Keratinocyte (primary cell): ENCODE data around the gene RNU6-1. TPM values are rescaled to one million over a fixed set of nuclear protein-coding genes. Genes with fewer than 3 reads are reported as not detected.

Experiments used
- DNase-seq: peaks from one replicate; pipeline ENCODE4 v3.0.0-alpha.2; 2011; ENCODE audit warnings: low read depth, missing footprints, low spot score
- FAIRE-seq: peaks from 2 replicates; lab custom pipeline; 2011; peaks lifted over from hg19 to GRCh38; lab: Jason Lieb, UNC
- H2AFZ ChIP-seq: 2 replicates; pipeline ENCODE4 v1.6.0; 2012; ENCODE audit warnings: low read length, control low read depth, inconsistent platforms; ENCODE audit not compliant: control insufficient read depth
- H3K27ac ChIP-seq: 2 replicates; pipeline ENCODE4 v1.5.1; 2011; ENCODE audit warnings: low read length; ENCODE audit not compliant: control insufficient read depth, insufficient read depth
- H3K27me3 ChIP-seq: 3 replicates; pipeline ENCODE4 v1.6.0; 2011; ENCODE audit warnings: low read length; ENCODE audit not compliant: control insufficient read depth, insufficient read depth; ENCODE audit errors: extremely low read depth
- H3K36me3 ChIP-seq, 2 experiments: 2 replicates in 1 of 2; 3 replicates in 1 of 2; pipeline ENCODE4 v1.5.1; 2011; ENCODE audit warnings: low read length in 2 of 2, mild to moderate bottlenecking in 1 of 2; ENCODE audit not compliant: control insufficient read depth in 2 of 2, insufficient read depth in 2 of 2; ENCODE audit errors: extremely low read depth in 1 of 2
- H3K4me1 ChIP-seq: 3 replicates; pipeline ENCODE4 v1.5.1; 2011; ENCODE audit warnings: low read length; ENCODE audit not compliant: control insufficient read depth, insufficient read depth; ENCODE audit errors: extremely low read depth
- H3K4me2 ChIP-seq: 3 replicates; pipeline ENCODE4 v1.6.0; 2011; ENCODE audit warnings: low read depth, low read length; ENCODE audit not compliant: control insufficient read depth, insufficient read depth; ENCODE audit errors: extremely low read depth
- H3K4me3 ChIP-seq, 3 experiments: fragments of 200-600 bp in 1 of 3; sonication (generic) in 1 of 3; 2 replicates in 2 of 3; 3 replicates in 1 of 3; pipeline ENCODE4 v1.5.1; 2011 to 2016; ENCODE audit warnings: low read length in 3 of 3, mild to moderate bottlenecking in 3 of 3, control low read depth in 2 of 3, inconsistent platforms in 1 of 3, low read depth in 1 of 3, mixed read lengths in 1 of 3, mixed run types in 1 of 3, moderate library complexity in 1 of 3; ENCODE audit not compliant: control insufficient read depth in 2 of 3, insufficient read depth in 2 of 3; ENCODE audit errors: extremely low read depth in 1 of 3
- H3K79me2 ChIP-seq: 2 replicates; pipeline ENCODE4 v1.6.0; 2012; ENCODE audit warnings: low read length; ENCODE audit not compliant: control insufficient read depth, insufficient read depth
- H3K9ac ChIP-seq: 3 replicates; pipeline ENCODE4 v1.6.0; 2011; ENCODE audit warnings: low read length; ENCODE audit not compliant: control insufficient read depth, insufficient read depth; ENCODE audit errors: extremely low read depth
- H3K9me1 ChIP-seq: 3 replicates; pipeline ENCODE4 v1.6.0; 2011; ENCODE audit warnings: low read length; ENCODE audit not compliant: control insufficient read depth, insufficient read depth; ENCODE audit errors: extremely low read depth
- H3K9me3 ChIP-seq: 2 replicates; pipeline ENCODE4 v1.5.1; 2012; ENCODE audit warnings: low read depth, low read length; ENCODE audit not compliant: control insufficient read depth
- H4K20me1 ChIP-seq: 3 replicates; pipeline ENCODE4 v1.6.0; 2011; ENCODE audit warnings: low read length; ENCODE audit not compliant: control insufficient read depth, insufficient read depth; ENCODE audit errors: extremely low read depth
- CTCF ChIP-seq, 3 experiments: IDR thresholded peaks in 1 of 3; conservative IDR thresholded peaks in 1 of 3; optimal IDR thresholded peaks in 1 of 3; 2 replicates in 2 of 3; 3 replicates in 1 of 3; pipeline versions ENCODE3 to v1.5.1; 2011; ENCODE audit warnings: low read length in 3 of 3, mild to moderate bottlenecking in 3 of 3, moderate library complexity in 2 of 3, control low read depth in 1 of 3, inconsistent platforms in 1 of 3; ENCODE audit not compliant: insufficient read depth in 2 of 3; ENCODE audit errors: extremely low read depth in 1 of 3
- EZH2 ChIP-seq: IDR thresholded peaks from one replicate; pipeline ENCODE4 v1.6.1; 2012; ENCODE audit warnings: inconsistent platforms, mild to moderate bottlenecking, low read length, moderate library complexity
- dilution Hi-C: fragments of 300-500 bp; cut with MboI; formaldehyde crosslinking; loops from one replicate; pipeline ENCODE4 v1.7.0; 2020; ENCODE audit warnings: low sequenced_read_pairs; ENCODE audit not compliant: extremely low pct_ligation_motif_present
- polyA plus RNA-seq, 5 experiments: library from polyadenylated mRNA; depleted of rRNA in 3 of 5; stranded (reverse) in 3 of 5; stranded (forward) in 1 of 5; unstranded in 1 of 5; fragments of >200 nt; gene quantifications; 1 replicate in 1 of 5; 2 replicates in 3 of 5; 3 replicates in 1 of 5; pipeline versions ENCODE4 v1.2.1 to v1.2.3, GENCODE V29; 2011 to 2012; ENCODE audit warnings: missing spikeins in 2 of 5, low read depth in 1 of 5, low replicate concordance in 1 of 5

The RNU6-1 gene
- polyA plus RNA-seq, 1 donor (not counting 4 experiments of a cell fraction or from before 2014, with no cell fraction given), result not detected

- DNase-seq (no peak), FAIRE-seq (no peak)
- no peaks in the 10 kb centered on the region for H3K9me3 ChIP-seq
- no peak overlapping the region for H2AFZ ChIP-seq
- no peak overlapping the region for H3K4me2 ChIP-seq
- no peaks in the 10 kb centered on the region for H3K79me2 ChIP-seq
- H3K9me1 ChIP-seq, result no peaks in the 10 kb centered on the region
- no peak overlapping the region for H3K27ac ChIP-seq
- H3K4me1 ChIP-seq, result no peaks in the 10 kb centered on the region
- H3K36me3 ChIP-seq, result no peaks in the 10 kb centered on the region
- TF ChIP-seq EZH2, result no peak
- no peak for TF ChIP-seq CTCF (optimal IDR thresholded peaks at IDR 0.05 in 1 of 3, IDR thresholded peaks at IDR 0.05 in 1 of 3, conservative IDR thresholded peaks at IDR 0.05 in 1 of 3; ENCODE audit: extremely low read depth in 1 of 3, insufficient read depth in 2 of 3, low read length in 3 of 3)
- no peak overlapping the region for H3K4me3 ChIP-seq
- no peaks in the 10 kb centered on the region for H4K20me1 ChIP-seq
- dilution Hi-C loops, result no loop called here
- H3K27me3 ChIP-seq, result no peaks in the 10 kb centered on the region
- H3K9ac ChIP-seq, result no peak overlapping the region
These were observed 40.0 kb downstream of the RNU6-1 start for GRCh38 chr15:67799801-67800205.

- Histone ChIP-seq H4K20me1 (no peaks in the 10 kb centered on the region), H3K9me3 (no peaks in the 10 kb centered on the region), H3K36me3 (no peaks in the 10 kb centered on the region), H3K9ac (no peak overlapping the region), H3K9me1 (no peaks in the 10 kb centered on the region), H3K27ac (no peak overlapping the region), H2AFZ (no peak overlapping the region), H3K4me3 (no peak overlapping the region), H3K4me2 (no peak overlapping the region), H3K4me1 (no peaks in the 10 kb centered on the region), H3K79me2 (no peaks in the 10 kb centered on the region), H3K27me3 (no peaks in the 10 kb centered on the region)
- FAIRE-seq (no peak), DNase-seq (no peak)
- TF ChIP-seq CTCF (optimal IDR thresholded peaks at IDR 0.05 in 1 of 3, IDR thresholded peaks at IDR 0.05 in 1 of 3, conservative IDR thresholded peaks at IDR 0.05 in 1 of 3; ENCODE audit: extremely low read depth in 1 of 3, insufficient read depth in 2 of 3, low read length in 3 of 3) (no peak), EZH2 (no peak)
- dilution Hi-C loops, result no loop called here
These were observed 43.4 kb downstream of the RNU6-1 start for GRCh38 chr15:67796196-67797127.
